NOMO-1 treated with dmso at 0.1 percent for 144 hours (cell line): ENCODE measurements around the gene AKAP5.

Source experiments
- DNase-seq: peaks from one replicate; lab custom pipeline; 2025; ENCODE audit not compliant: unreplicated experiment; lab: John Stamatoyannopoulos, UW

Gene AKAP5

GRCh38 chr14:64459405-64460136 lies 5.7 kb upstream of the AKAP5 start:
- DNase-seq = no peak

GRCh38 chr14:64461221-64461620 lies 4.1 kb upstream of the AKAP5 start:
- no peak for DNase-seq

- no peak for DNase-seq
Observed at GRCh38 chr14:64463195-64463594, 2.1 kb upstream of the AKAP5 start.

GRCh38 chr14:64463873-64464272 lies 1.4 kb upstream of the AKAP5 start:
- no peak for DNase-seq

- DNase-seq = no peak
Observed at GRCh38 chr14:64464651-64465050, 648 bp upstream of the AKAP5 start.

GRCh38 chr14:64465831-64466554 lies 694 bp downstream of the AKAP5 start:
- DNase-seq = no peak

- no peak for DNase-seq
Observed at GRCh38 chr14:64467101-64467500, 1.8 kb downstream of the AKAP5 start.

GRCh38 chr14:64467566-64467965 lies 2.3 kb downstream of the AKAP5 start:
- no peak for DNase-seq

GRCh38 chr14:64468451-64468850 lies 3.2 kb downstream of the AKAP5 start:
- no peak for DNase-seq

GRCh38 chr14:64474041-64474440 lies 8.7 kb downstream of the AKAP5 start:
- DNase-seq = no peak

- DNase-seq = no peak
Observed at GRCh38 chr14:64474698-64475097, 9.4 kb downstream of the AKAP5 start.

- DNase-seq = no peak
Observed at GRCh38 chr14:64475585-64476273, 10.4 kb downstream of the AKAP5 start.

- no peak for DNase-seq
Observed at GRCh38 chr14:64476438-64476837, 11.1 kb downstream of the AKAP5 start.

- no peak for DNase-seq
Observed at GRCh38 chr14:64478634-64479250, 13.4 kb downstream of the AKAP5 start.

GRCh38 chr14:64488590-64489099 lies 23.3 kb downstream of the AKAP5 start:
- no peak for DNase-seq

GRCh38 chr14:64491637-64492036 lies 26.3 kb downstream of the AKAP5 start:
- no peak for DNase-seq

GRCh38 chr14:64493455-64493854 lies 28.2 kb downstream of the AKAP5 start:
- DNase-seq = no peak

- DNase-seq = no peak
Observed at GRCh38 chr14:64495252-64495651, 30.0 kb downstream of the AKAP5 start.

GRCh38 chr14:64496764-64497163 lies 31.5 kb downstream of the AKAP5 start:
- no peak for DNase-seq

GRCh38 chr14:64500088-64500487 lies 34.8 kb downstream of the AKAP5 start:
- no peak for DNase-seq

GRCh38 chr14:64501411-64502171 lies 36.3 kb downstream of the AKAP5 start:
- DNase-seq = no peak
